Pancreas (tissue), 10 donors: ENCODE measurements around the gene PEX7. TPM values are rescaled to one million over a fixed set of nuclear protein-coding genes. Genes with fewer than 3 reads are reported as not detected.

Experiments used
- ATAC-seq, 4 donors: fragments of 200-7000 bp; cut with Tn5 transposase; one replicate each; pipeline versions ENCODE4 v1.8.0 to v1.9.1; 2020; ENCODE audit warnings: mild to moderate bottlenecking in 4 of 4, moderate library complexity in 4 of 4
- DNase-seq, 6 donors: peaks; one replicate each; pipeline ENCODE4 v3.0.0-alpha.2; 2020
- FAIRE-seq: peaks from 2 replicates; lab custom pipeline; 2012; peaks lifted over from hg19 to GRCh38; lab: Jason Lieb, UNC
- H3K27ac ChIP-seq, 4 donors: fragments of 200-600 bp; sonication (generic); 1 replicate in 3 of 4; 2 replicates in 1 of 4; pipeline versions ENCODE4 v1.5.0 to v1.8.0; 2020
- H3K27me3 ChIP-seq, 4 donors: fragments of 200-600 bp; one replicate each; pipeline ENCODE4 v1.8.0; 2021
- H3K36me3 ChIP-seq, 3 donors: fragments of 200-600 bp; sonication (generic) in 1 of 3; one replicate each; pipeline versions ENCODE4 v1.5.0 to v1.8.0; 2020 to 2021
- H3K4me1 ChIP-seq, 3 donors: fragments of 200-600 bp; one replicate each; pipeline ENCODE4 v1.8.0; 2021
- H3K4me3 ChIP-seq, 4 donors: fragments of 200-600 bp; sonication (generic) in 2 of 4; one replicate each; pipeline versions ENCODE4 v1.5.0 to v1.8.0; 2020 to 2021
- H3K9me3 ChIP-seq, 4 donors: fragments of 200-600 bp; one replicate each; pipeline ENCODE4 v1.8.0; 2021
- CTCF ChIP-seq, 4 donors: fragments of 200-600 bp; sonication (generic) in 3 of 4; IDR thresholded peaks; one replicate each; pipeline versions ENCODE4 v1.5.0 to v1.8.0; 2021; ENCODE audit warnings: antibody characterized with exemption in 4 of 4
- WGBS, 2 donors: extraction: QIAGEN DNeasy Blood & Tissue Kit; methylation state at CpG; one replicate each; pipeline ENCODE4 v1.1.7; 2013; 5-methylcytosine and 5-hydroxymethylcytosine counted together
- intact Hi-C, 3 donors: fragments of 100-400 bp; cut with DNase I; formaldehyde crosslinking; loops; one replicate each; pipeline versions ENCODE4 v1.11.1 to v1.14.2; 2022
- polyA plus RNA-seq, 2 donors: library from polyadenylated mRNA; stranded (reverse); fragments of 200-250 nt; gene quantifications; one replicate each; pipeline ENCODE4 v1.2.3, GENCODE V29; 2013
- total RNA-seq, 6 donors: library from RNA; stranded (reverse); fragmentation: NEBNext Ultra II Directional in 4 of 6; extraction: Animal tissue kit (Norgen Biotek cat#: 25700) in 4 of 6; gene quantifications; one replicate each; pipeline versions ENCODE4 v1.2.1 to v1.2.4, GENCODE V29; 2021 to 2023
- donor health status: healthy with polysubstance abuse.
- donor health status: DM: no; HTN: no; CAD: no; lungs with moderate emphysema.
- donor health status: DM: no; HTN: no; CAD: no.
- donor health status: control.
- donor health status: control.
- donor health status: Bipolar disorder and iron deficiency.
- donor health status: DM: yes; HTN: yes; CAD: no.
- donor health status: DM: no; HTN: no; CAD: no.
- donor health status: DM: no; HTN: no; CAD: no.
- donor health status: DM: yes; HTN: yes; CAD: no.

PEX7 gene
- total and polyA plus RNA-seq, 8 donors: 3.9 to 9.3 (median 6.8) TPM

- no peak for TF ChIP-seq CTCF (IDR thresholded peaks at IDR 0.05)
- DNase-seq (no peak), ATAC-seq (no peak), FAIRE-seq (no peak)
- 53 to 62% methylated on average over 7 of the region's 7 CpGs for WGBS, 2 donors
- intact Hi-C loops: no loop called here
- Histone ChIP-seq H3K27me3 (no peaks in the 10 kb centered on the region), H3K27ac (no peak overlapping the region), H3K9me3 (no peaks in the 10 kb centered on the region), H3K36me3 (no peaks in the 10 kb centered on the region), H3K4me3 (no peak overlapping the region), H3K4me1 (no peaks in the 10 kb centered on the region)
Observed at GRCh38 chr6:136952714-136953260, 130.4 kb downstream of the PEX7 start.

- no peak for TF ChIP-seq CTCF (IDR thresholded peaks at IDR 0.05)
- Histone ChIP-seq H3K27ac (no peak overlapping the region), H3K27me3 (no peaks in the 10 kb centered on the region), H3K4me1 (no peaks in the 10 kb centered on the region), H3K9me3 (no peaks in the 10 kb centered on the region), H3K36me3 (no peaks in the 10 kb centered on the region), H3K4me3 (no peak overlapping the region)
- ATAC-seq: no peak
- intact Hi-C loops: no loop called here
- whole genome bisulfite sequencing, 2 donors: 76 to 87% methylated on average over 3 of the region's 3 CpGs
- no peak for FAIRE-seq
- DNase-seq: no peak
Observed at GRCh38 chr6:136955123-136955522, 132.7 kb downstream of the PEX7 start.

GRCh38 chr6:136956590-136957544, 134.5 kb downstream of the PEX7 start:
- Histone ChIP-seq H3K27ac (no peak overlapping the region), H3K4me1 (no peaks in the 10 kb centered on the region), H3K36me3 (no peaks in the 10 kb centered on the region), H3K27me3 (no peaks in the 10 kb centered on the region), H3K9me3 (no peaks in the 10 kb centered on the region), H3K4me3 (no peak overlapping the region)
- FAIRE-seq: no peak
- intact Hi-C loops: no loop called here
- no peak for DNase-seq
- WGBS, 2 donors: 76% methylated on average over 14 of the region's 14 CpGs
- TF ChIP-seq CTCF (IDR thresholded peaks at IDR 0.05): no peak
- ATAC-seq: no peak

GRCh38 chr6:136958168-136958567, 135.8 kb downstream of the PEX7 start:
- intact Hi-C loops: no loop called here
- no peaks in the 10 kb centered on the region for H3K4me1 ChIP-seq
- DNase-seq (no peak), FAIRE-seq (no peak), ATAC-seq (no peak)
- no peak overlapping the region for H3K27ac ChIP-seq
- TF ChIP-seq CTCF (IDR thresholded peaks at IDR 0.05): no peak
- no peaks in the 10 kb centered on the region for H3K9me3 ChIP-seq
- WGBS, 2 donors: 90 to 98% methylated on average over 5 of the region's 5 CpGs
- no peak overlapping the region for H3K4me3 ChIP-seq
- no peaks in the 10 kb centered on the region for H3K36me3 ChIP-seq
- no peaks in the 10 kb centered on the region for H3K27me3 ChIP-seq
